HG02981 (cell line): ENCODE results near the gene PLCG1.

Source experiments
- ATAC-seq: cut with Tn5 transposase; IDR thresholded peaks from one replicate; pipeline ENCODE4 v1.9.1; 2021; ENCODE audit warnings: mild to moderate bottlenecking, moderate library complexity; ENCODE audit not compliant: unreplicated experiment

The PLCG1 gene

DNA sequence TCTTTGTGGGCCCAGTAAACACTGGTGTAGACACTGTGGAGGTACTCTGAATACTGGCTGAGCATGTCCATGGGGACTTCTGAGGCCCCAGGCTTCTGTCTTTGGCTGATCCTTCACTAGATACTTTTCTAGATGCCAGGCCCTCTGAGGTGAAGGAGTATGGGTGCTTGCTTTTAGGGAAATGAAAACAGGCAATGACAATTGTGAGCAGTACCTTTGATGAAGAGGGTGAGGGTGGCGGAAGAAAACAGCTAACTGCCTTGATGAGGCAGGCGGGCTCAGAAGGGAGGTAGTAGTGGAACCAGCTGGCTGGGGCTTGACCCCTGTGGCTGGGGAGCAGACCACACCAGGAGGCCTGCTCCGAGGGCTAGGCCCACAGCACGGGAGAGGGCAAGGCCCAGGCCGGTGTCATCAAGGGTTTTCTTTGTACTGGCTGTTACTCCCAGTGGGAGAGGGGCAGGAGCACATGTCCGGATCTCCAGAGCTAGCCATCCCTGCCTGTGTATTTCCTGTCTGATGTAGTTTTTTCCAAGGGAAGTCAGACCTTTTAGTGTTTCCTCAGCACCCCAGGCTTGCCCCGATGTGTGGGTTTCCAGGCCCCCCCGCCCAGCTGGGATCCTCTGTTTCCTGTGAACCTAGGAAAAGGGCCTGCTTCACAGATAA lies 3.9 kb downstream of the PLCG1 start:
- ATAC-seq: no peak

- no peak for ATAC-seq
Observed at GRCh38 chr20:41142245-41142644, 4.9 kb downstream of the PLCG1 start.

GRCh38 chr20:41142919-41143318 lies 5.6 kb downstream of the PLCG1 start:
- ATAC-seq: no peak

DNA sequence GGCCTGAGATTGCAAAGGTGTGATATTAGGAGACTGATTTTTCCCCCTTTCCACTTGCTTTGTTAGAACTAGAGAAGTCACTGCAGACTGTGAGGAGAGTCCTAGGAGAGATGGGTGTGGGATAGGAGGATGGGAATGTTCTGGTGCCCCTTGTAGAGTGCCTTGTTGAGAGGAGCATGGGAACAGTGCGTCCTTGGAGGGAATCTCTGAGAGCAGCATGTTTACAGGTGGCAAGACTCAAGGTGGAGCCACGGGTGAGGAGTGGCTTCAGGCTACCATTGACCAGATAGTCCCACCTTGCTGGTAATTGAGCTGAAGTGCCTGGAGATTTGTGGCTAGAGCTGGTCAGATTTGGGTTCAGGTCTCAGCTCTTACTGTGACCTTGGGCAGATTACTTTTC lies 6.0 kb downstream of the PLCG1 start:
- no peak for ATAC-seq

DNA sequence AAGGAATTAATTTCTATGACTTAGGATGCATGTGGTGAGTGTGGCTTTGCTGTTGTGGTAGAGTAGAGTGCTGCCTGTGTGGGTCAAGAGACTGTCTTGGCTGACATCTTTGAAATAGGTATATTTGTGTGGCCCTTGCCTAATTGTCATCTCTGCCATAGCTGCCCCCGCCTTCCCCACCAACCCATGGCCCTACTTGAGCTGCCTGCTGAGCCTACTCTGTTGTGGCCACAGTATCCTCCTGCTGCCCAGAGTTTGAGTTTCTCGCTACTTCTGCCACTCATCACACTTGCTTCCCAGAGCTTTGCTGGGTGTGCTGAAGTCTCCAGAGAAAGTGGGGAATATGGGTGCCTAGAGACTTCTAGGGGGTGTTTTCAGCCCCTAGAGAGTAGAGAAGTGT lies 8.0 kb downstream of the PLCG1 start:
- no peak for ATAC-seq

- ATAC-seq: no peak
Observed at GRCh38 chr20:41145821-41146620, 8.7 kb downstream of the PLCG1 start.

DNA sequence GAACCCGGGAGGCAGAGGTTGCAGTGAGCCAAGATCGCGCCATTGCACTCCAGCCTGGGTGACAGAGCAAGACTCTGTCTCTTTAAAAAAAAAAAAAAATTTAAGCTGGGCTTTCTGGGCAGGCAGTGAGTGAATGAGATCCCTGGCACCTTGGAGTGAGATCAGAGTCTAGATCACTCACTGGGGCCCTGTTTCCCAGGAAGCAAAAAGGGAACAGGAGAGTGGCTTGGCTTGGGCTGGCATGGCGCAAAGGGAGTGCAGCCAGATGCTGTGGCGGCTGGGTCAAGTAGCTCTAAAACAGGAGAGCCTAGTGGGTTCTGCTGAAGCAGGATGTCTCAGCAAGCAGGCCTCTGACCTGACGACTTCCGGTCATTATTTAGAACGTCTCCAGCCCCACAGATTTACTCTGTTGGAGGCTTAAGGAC lies 10.4 kb downstream of the PLCG1 start:
- ATAC-seq: no peak

GRCh38 chr20:41148942-41149341 lies 11.6 kb downstream of the PLCG1 start:
- no peak for ATAC-seq

DNA sequence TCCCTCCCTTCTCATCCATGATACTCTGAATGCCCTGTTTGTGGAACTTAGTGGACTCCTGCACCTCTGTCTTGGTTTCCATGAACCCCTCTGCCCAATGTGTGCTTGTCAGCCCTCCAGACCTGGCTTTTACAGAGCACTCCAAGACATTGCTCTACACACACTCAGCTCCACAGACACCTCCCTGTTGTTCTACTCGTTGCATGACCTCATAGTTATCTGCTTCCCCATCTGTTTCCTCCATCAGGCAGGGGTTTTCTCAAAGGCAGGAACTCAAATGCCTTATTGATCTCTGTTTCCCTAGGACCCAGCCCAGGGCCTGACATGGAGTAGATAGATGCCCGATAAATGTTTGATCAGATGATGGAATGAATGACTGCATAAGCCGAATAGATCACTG lies 13.3 kb downstream of the PLCG1 start:
- no peak for ATAC-seq

- no peak for ATAC-seq
Observed at GRCh38 chr20:41151134-41151869, 14.0 kb downstream of the PLCG1 start.

GRCh38 chr20:41152108-41152757 lies 14.9 kb downstream of the PLCG1 start:
- no peak for ATAC-seq

DNA sequence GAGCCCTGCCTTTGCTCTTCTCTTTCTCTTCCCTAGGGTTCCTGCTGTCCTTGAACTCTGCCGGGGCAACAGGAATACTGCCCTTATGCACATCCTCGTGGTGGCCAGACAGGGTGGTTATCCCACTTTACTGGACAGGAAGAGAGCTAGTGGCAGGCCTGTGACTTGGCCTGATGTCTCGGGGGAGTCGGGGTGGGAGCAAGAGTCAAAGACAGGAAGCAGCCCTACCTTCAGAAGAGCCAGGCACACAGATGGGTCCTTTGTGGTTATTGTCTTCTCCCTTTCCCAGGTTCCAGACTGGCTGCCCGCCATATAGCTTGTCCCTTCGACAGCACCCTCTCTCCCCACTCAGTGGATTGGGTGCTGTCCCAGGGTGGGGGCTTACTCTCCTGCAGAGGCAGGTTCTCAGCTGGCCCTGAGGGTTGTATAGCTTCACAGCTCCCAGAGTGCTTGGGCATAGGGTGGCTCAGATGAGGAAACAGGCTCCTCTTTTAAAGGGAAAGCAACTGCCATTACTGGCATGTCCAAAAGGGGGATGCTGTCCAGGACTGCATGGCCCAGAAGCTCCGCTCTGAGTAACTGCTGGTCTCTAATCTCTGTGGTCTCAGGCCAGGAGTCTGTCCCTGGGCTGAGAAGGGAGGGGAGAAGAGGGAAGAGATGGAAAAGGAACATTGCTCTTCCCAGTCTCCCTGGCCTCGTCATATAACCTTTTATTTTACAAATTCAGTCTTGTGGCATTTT lies 17.3 kb downstream of the PLCG1 start:
- no peak for ATAC-seq

DNA sequence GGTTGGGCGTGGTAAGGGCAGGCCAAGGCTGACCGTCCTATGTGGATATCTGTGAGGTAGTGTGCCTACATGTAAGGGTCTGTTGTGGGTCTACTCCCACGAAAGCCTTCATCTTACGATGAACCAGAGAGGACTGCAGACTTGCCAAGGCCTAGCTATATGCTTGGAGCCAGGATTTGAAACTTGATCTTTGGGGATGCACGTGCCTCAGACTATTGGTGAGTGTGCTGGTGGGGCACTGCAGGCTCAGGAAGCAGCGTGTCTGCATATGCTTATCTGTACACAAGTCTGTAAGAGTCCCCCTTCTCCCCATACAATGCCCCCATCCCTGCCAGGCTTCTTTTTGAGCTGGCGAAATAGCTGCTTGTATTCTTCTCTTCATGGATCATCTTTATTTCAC lies 17.9 kb downstream of the PLCG1 start:
- no peak for ATAC-seq

GRCh38 chr20:41158082-41158625 lies 20.8 kb downstream of the PLCG1 start:
- no peak for ATAC-seq

DNA sequence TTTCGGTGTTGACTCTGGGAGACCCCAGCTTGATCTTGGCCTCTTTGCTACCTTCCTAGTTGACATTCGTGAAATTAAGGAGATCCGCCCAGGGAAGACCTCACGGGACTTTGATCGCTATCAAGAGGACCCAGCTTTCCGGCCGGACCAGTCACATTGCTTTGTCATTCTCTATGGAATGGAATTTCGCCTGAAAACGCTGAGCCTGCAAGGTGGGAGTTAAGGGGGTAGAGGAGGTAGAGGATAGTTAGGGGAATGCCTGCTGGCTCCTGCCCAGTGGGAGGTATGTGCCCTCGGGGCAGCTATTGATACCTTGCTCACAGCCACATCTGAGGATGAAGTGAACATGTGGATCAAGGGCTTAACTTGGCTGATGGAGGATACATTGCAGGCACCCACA lies 22.2 kb downstream of the PLCG1 start:
- no peak for ATAC-seq

DNA sequence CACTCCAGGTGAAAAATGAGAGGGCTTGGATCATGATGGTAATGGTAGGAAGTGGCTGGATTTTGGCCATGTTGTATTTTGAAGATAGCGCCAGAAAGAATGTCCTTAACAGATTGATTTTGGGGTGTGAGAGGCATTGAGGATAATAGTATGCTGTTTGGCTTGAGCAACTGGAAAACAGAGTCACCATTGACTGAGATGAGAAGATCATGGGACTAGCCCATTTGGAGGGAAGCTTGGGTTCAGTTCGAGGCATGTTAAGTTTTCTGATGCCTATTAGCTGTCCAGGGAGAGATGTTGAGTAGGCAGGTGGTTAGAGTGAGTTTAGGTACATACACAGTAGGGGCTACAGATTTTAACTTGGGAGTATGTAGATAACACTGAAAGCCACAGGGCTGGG lies 23.3 kb downstream of the PLCG1 start:
- ATAC-seq: no peak

GRCh38 chr20:41161886-41162285 lies 24.5 kb downstream of the PLCG1 start:
- no peak for ATAC-seq

DNA sequence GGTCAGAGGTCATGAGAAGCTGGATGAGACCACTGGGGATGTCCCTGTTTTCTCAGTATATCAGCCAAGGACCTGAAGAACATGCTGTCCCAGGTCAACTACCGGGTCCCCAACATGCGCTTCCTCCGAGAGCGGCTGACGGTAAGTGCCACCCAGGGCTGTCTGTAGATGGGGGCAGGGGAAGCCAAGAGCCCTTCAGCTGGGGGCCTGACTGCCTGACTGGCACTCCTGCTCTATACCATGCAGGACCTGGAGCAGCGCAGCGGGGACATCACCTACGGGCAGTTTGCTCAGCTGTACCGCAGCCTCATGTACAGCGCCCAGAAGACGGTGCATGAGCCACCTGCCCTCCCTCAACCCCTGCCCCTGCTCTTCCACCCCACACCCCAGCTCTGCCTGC lies 25.1 kb downstream of the PLCG1 start:
- ATAC-seq: no peak

GRCh38 chr20:41163821-41164220 lies 26.5 kb downstream of the PLCG1 start:
- no peak for ATAC-seq
